Astrocyte (in vitro differentiated cells and primary cell): ENCODE measurements around the gene CA6. TPM values are rescaled to one million over a fixed set of nuclear protein-coding genes. Genes with fewer than 3 reads are reported as not detected.

ENCODE experiments used
- DNase-seq: peaks from one replicate; pipeline ENCODE4 v3.0.0-alpha.2; 2010; ENCODE audit warnings: low read depth
- FAIRE-seq: peaks from 2 replicates; lab custom pipeline; 2011; peaks lifted over from hg19 to GRCh38; lab: Jason Lieb, UNC
- H2AFZ ChIP-seq: 2 replicates; pipeline ENCODE4 v1.6.0; 2012; ENCODE audit warnings: low read depth, low read length, inconsistent platforms
- H3K27ac ChIP-seq: 2 replicates; pipeline ENCODE4 v1.5.1; 2011; ENCODE audit warnings: low read depth, low read length, inconsistent platforms
- H3K27me3 ChIP-seq: 2 replicates; pipeline ENCODE4 v1.6.0; 2011; ENCODE audit warnings: low read length, inconsistent platforms; ENCODE audit not compliant: insufficient read depth
- H3K36me3 ChIP-seq: 2 replicates; pipeline ENCODE4 v1.5.1; 2011; ENCODE audit warnings: low read length, inconsistent platforms; ENCODE audit not compliant: insufficient read depth
- H3K4me1 ChIP-seq: 2 replicates; pipeline ENCODE4 v1.5.1; 2011; ENCODE audit warnings: low read length, inconsistent platforms; ENCODE audit not compliant: insufficient read depth
- H3K4me2 ChIP-seq: 2 replicates; pipeline ENCODE4 v1.6.0; 2012; ENCODE audit warnings: low read length, inconsistent platforms
- H3K4me3 ChIP-seq: 2 replicates; pipeline ENCODE4 v1.5.1; 2011; ENCODE audit warnings: low read depth, mild to moderate bottlenecking, low read length, inconsistent platforms; ENCODE audit not compliant: insufficient read depth
- H3K79me2 ChIP-seq: 2 replicates; pipeline ENCODE4 v1.6.0; 2012; ENCODE audit warnings: mild to moderate bottlenecking, low read length, inconsistent platforms; ENCODE audit not compliant: insufficient read depth
- H3K9ac ChIP-seq: 2 replicates; pipeline ENCODE4 v1.6.0; 2012; ENCODE audit warnings: mild to moderate bottlenecking, low read length, inconsistent platforms
- H3K9me3 ChIP-seq: 2 replicates; pipeline ENCODE4 v1.5.1; 2012; ENCODE audit warnings: low read depth, mild to moderate bottlenecking, low read length, inconsistent platforms; ENCODE audit not compliant: insufficient read depth
- H4K20me1 ChIP-seq: 2 replicates; pipeline ENCODE4 v1.6.0; 2012; ENCODE audit warnings: low read length, inconsistent platforms; ENCODE audit not compliant: insufficient read depth
- H3K27ac Mint-ChIP-seq: one replicate; pipeline ENCODE4 v1.8.0; 2021; ENCODE audit warnings: mild to moderate bottlenecking, mixed read lengths; ENCODE audit not compliant: unreplicated experiment
- H3K27me3 Mint-ChIP-seq: one replicate; pipeline ENCODE4 v1.8.0; 2021; ENCODE audit warnings: low read depth, mixed read lengths; ENCODE audit not compliant: unreplicated experiment
- H3K36me3 Mint-ChIP-seq: one replicate; pipeline ENCODE4 v1.8.0; 2021; ENCODE audit warnings: low read depth, mixed read lengths; ENCODE audit not compliant: unreplicated experiment
- H3K4me1 Mint-ChIP-seq: one replicate; pipeline ENCODE4 v1.8.0; 2021; ENCODE audit warnings: low read depth, mixed read lengths; ENCODE audit not compliant: unreplicated experiment
- H3K4me3 Mint-ChIP-seq: one replicate; pipeline ENCODE4 v1.8.0; 2021; ENCODE audit warnings: mild to moderate bottlenecking, moderate library complexity, mixed read lengths; ENCODE audit not compliant: unreplicated experiment
- H3K9me3 Mint-ChIP-seq: one replicate; pipeline ENCODE4 v1.8.0; 2021; ENCODE audit warnings: mild to moderate bottlenecking, mixed read lengths; ENCODE audit not compliant: unreplicated experiment
- EZH2 ChIP-seq: IDR thresholded peaks from 2 replicates; pipeline ENCODE4 v1.6.1; 2012; ENCODE audit warnings: mild to moderate bottlenecking, low read length, inconsistent platforms; ENCODE audit not compliant: insufficient read depth
- total RNA-seq: library from RNA; stranded (reverse); gene quantifications from 2 replicates; pipeline ENCODE4 v1.2.1, GENCODE V29; 2021
- TF ChIP-seq, protein P1 (sequence below): IDR thresholded peaks from 2 replicates; pipeline ENCODE4 v1.5.1; 2011; ENCODE audit warnings: low read depth, mild to moderate bottlenecking, inconsistent platforms, low read length, moderate library complexity; ENCODE audit not compliant: insufficient read depth

CA6 gene
- total RNA-seq, 1 donor from 2014 or later, result not detected

DNA sequence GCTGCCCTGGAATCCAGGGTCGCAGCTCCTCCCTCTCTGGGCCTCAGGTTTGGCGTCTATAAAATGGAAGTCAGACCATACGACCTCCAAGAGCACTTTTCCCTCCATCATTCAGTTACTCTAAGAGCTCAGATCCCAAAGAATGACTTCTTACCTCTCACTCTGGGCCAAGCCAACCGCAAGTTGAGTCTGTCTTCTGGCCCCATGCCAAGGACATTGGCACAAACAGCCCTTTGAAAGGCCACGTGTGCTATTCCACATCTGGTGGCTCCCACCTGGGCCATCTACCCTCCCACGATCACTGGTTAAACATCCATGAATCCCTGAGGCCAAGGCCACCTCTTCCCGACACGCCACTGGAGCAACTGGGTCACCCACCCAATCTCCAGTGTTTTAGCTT lies 68.2 kb downstream of the CA6 start:
- Mint-ChIP-seq H3K27ac (no peak overlapping the region), H3K27me3 (peaks cover 39% of the 10 kb centered on the region), H3K9me3 (no peaks in the 10 kb centered on the region), H3K36me3 (no peaks in the 10 kb centered on the region), H3K4me3 (no peak overlapping the region), H3K4me1 (no peaks in the 10 kb centered on the region)
- Histone ChIP-seq H3K4me1 (no peaks in the 10 kb centered on the region), H3K9ac (no peak overlapping the region), H3K27ac (no peak overlapping the region), H3K4me3 (no peak overlapping the region), H3K4me2 (no peak overlapping the region), H2AFZ (no peak overlapping the region), H3K27me3 (peaks cover 2% of the 10 kb centered on the region), H3K9me3 (no peaks in the 10 kb centered on the region), H3K79me2 (no peaks in the 10 kb centered on the region), H4K20me1 (no peaks in the 10 kb centered on the region), H3K36me3 (no peaks in the 10 kb centered on the region)
- DNase-seq (no peak), FAIRE-seq (no peak)
- no peak for TF ChIP-seq EZH2
- TF ChIP-seq, protein P1, sequence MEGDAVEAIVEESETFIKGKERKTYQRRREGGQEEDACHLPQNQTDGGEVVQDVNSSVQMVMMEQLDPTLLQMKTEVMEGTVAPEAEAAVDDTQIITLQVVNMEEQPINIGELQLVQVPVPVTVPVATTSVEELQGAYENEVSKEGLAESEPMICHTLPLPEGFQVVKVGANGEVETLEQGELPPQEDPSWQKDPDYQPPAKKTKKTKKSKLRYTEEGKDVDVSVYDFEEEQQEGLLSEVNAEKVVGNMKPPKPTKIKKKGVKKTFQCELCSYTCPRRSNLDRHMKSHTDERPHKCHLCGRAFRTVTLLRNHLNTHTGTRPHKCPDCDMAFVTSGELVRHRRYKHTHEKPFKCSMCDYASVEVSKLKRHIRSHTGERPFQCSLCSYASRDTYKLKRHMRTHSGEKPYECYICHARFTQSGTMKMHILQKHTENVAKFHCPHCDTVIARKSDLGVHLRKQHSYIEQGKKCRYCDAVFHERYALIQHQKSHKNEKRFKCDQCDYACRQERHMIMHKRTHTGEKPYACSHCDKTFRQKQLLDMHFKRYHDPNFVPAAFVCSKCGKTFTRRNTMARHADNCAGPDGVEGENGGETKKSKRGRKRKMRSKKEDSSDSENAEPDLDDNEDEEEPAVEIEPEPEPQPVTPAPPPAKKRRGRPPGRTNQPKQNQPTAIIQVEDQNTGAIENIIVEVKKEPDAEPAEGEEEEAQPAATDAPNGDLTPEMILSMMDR, result no peak

DNA sequence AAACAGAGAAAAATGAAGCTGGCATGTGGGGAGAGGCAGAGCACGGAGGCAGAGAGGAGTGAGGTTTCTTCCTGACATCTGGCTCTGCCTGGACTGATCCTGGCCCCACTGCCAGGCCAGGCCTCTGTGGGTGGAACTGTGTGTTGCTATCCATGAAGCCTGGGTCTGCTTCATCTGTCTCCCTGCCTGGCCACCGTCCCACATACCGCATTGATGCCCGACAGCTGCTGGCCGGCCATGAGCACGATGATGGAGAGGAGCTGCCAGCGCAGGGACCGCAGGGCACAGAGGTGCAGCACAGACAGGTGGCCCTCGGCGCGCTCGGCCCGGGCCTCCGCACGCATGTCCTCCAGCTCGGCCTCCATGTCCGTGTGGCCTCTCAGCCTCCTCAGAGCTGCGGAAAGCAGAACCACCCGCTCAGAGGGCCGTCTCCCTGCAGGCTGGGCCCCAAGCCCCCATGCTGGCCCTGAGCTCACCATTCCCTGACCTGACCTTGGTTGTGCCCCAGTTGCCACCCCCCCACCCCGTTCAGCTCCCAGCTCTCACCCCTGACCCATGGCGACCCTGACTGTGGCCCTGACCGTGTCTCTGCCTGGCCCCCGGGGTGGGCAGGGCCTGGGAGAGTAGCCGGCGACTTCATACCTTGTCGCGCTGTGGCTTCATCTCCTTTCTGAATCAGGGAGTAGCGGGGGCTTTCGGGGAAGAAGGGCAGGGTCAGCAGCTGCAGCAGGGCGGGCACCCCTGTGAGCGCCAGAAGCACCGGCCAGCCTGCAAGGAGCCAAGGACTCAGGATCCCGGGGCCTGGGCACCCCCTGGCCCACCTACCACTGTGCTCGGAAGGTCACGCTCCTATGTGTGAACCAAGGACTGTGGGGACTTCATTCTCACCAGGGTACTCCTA lies 69.1 kb downstream of the CA6 start:
- no peaks in the 10 kb centered on the region for H3K9me3 ChIP-seq
- H2AFZ ChIP-seq, result no peak overlapping the region
- H3K27ac Mint-ChIP-seq, result no peak overlapping the region
- no peaks in the 10 kb centered on the region for H3K9me3 Mint-ChIP-seq
- H3K4me1 ChIP-seq, result no peaks in the 10 kb centered on the region
- no peaks in the 10 kb centered on the region for H3K36me3 ChIP-seq
- H3K27me3 Mint-ChIP-seq, result peaks cover 41% of the 10 kb centered on the region
- FAIRE-seq, result no peak
- H3K4me3 ChIP-seq, result no peak overlapping the region
- no peaks in the 10 kb centered on the region for H3K4me1 Mint-ChIP-seq
- no peak for DNase-seq
- no peaks in the 10 kb centered on the region for H3K79me2 ChIP-seq
- H3K9ac ChIP-seq, result no peak overlapping the region
- TF ChIP-seq EZH2, result no peak
- TF ChIP-seq, protein P1, result no peak
- H3K4me2 ChIP-seq, result no peak overlapping the region
- no peaks in the 10 kb centered on the region for H3K27me3 ChIP-seq
- H3K4me3 Mint-ChIP-seq, result no peak overlapping the region
- H3K36me3 Mint-ChIP-seq, result no peaks in the 10 kb centered on the region
- H3K27ac ChIP-seq, result no peak overlapping the region
- H4K20me1 ChIP-seq, result no peaks in the 10 kb centered on the region

DNA sequence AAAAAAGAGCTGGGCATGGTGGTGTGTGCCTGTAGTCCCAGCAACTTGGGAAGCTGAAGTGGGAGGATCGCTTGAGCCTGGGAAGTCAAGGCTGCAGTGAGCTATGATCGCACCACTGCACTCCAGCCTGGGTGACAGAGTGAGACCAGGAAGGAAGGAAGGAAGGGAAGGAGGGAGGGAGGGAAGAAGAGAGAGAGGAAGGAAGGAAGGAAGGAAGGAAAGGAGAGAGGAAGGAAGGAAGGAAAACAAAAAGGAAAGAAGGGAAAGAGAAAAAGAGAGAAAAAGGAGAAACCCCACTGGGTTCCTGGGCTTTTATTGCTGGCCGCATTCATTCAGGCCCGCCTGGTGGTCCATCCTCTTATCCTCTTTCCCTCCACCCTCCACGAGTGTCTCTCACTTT lies 70.8 kb downstream of the CA6 start:
- H3K27me3 ChIP-seq, result peaks cover 2% of the 10 kb centered on the region
- no peak overlapping the region for H3K9ac ChIP-seq
- no peak for TF ChIP-seq EZH2
- TF ChIP-seq, protein P1, result no peak
- H3K27ac Mint-ChIP-seq, result no peak overlapping the region
- FAIRE-seq (no peak), DNase-seq (no peak)
- H3K79me2 ChIP-seq, result no peaks in the 10 kb centered on the region
- no peaks in the 10 kb centered on the region for H3K4me1 ChIP-seq
- no peak overlapping the region for H3K4me2 ChIP-seq
- H3K36me3 Mint-ChIP-seq, result no peaks in the 10 kb centered on the region
- no peaks in the 10 kb centered on the region for H3K9me3 ChIP-seq
- no peaks in the 10 kb centered on the region for H3K9me3 Mint-ChIP-seq
- no peaks in the 10 kb centered on the region for H4K20me1 ChIP-seq
- H3K27me3 Mint-ChIP-seq, result peaks cover 47% of the 10 kb centered on the region
- H3K4me1 Mint-ChIP-seq, result no peaks in the 10 kb centered on the region
- no peak overlapping the region for H3K27ac ChIP-seq
- H3K4me3 ChIP-seq, result no peak overlapping the region
- no peak overlapping the region for H3K4me3 Mint-ChIP-seq
- H3K36me3 ChIP-seq, result no peaks in the 10 kb centered on the region
- H2AFZ ChIP-seq, result no peak overlapping the region
